ENCODE measurements around the gene WNT4. TPM values are rescaled to one million over a fixed set of nuclear protein-coding genes. Genes with fewer than 3 reads are reported as not detected.

WNT4 gene
- total RNA-seq, 1 donor from 2014 or later: 7.7 TPM

DNA sequence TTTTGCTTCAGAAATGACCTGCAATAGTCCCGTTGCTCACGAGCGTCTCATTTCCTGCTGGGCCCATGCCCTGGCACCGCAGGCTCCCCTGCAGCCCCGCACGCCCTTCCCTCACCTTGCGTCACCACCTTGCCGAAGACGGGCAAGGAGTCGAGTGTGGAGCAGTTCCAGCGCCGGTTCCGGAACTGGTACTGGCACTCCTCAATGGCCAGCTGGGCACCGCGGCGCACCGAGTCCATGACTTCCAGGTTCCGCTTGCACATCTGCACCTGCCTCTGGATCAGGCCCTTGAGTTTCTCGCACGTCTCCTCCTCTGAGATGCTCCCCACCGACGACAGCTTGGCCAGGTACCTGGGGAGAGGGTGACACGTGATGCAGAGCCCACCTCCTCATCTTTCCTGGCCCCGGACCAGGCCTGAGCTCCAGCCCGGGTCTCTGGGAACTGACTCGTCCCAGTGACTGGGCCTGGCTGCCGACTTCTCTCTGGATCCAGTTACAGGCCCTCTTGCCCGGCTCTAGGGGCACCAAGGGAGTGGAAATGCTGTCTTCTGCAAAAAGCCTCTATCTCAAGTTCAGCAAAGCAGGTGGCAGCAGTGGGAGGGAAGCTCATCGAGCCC is 13.3 kb downstream of the WNT4 start:
- no peak for DNase-seq

DNA sequence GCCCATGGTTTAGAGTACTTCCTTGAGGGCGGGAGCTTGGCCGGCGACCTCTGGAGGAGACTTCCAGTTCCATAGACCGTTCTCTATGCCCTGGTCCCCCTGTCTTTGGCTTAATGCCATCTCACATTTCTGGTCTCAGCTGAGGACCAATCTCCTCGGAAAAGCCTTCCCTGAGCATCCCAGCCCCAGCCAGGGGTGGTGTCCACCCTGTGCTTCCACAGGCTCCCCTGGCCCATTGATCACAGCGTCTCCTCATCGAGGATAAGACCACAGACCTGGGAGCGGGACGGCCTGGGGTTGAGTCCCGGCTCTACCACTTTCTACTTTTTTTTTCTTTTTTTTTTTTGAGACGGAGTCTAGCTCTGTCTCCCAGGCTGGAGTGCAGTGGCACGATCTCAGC is 14.5 kb downstream of the WNT4 start:
- no peak for DNase-seq

DNA sequence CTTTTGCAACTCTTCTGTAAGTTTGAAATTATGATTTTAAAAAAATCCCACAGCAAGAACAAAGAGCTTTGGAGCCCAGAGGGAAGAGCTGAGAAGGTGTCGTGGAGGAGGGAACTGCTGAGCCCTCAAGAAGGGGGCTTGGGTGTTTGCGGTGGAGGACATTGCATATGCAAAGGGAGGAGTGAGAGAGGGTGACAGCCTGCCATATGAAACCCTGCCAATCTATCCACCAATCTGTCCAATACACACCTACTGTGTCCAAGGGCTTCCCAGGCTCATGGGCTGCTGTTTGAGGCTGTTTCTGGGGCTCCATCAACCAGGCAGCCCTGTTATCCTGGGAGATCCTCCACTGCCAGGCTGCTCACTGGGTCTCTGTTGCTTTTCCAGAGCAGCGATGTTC is 15.2 kb downstream of the WNT4 start:
- no peak for DNase-seq

DNA sequence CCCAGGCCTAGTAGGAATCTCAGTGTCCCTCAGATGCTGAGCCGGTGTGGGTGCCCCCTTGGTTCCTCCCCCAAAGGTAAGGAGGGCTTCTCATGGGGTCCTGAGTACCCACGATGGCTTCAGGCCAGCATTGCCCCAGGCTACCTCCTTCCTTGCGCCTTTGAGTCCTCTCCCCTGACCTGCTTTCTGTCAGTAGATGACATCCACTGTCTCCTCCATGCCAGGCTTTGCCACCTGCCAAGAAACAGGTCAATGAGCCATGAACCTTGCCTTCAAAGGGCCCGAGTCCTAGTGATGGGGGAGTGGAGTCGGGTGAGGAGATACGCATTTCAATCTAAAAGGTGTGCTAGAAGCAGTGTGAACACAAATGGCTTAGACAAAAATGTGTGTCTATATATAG is 15.6 kb downstream of the WNT4 start:
- no peak for DNase-seq

DNA sequence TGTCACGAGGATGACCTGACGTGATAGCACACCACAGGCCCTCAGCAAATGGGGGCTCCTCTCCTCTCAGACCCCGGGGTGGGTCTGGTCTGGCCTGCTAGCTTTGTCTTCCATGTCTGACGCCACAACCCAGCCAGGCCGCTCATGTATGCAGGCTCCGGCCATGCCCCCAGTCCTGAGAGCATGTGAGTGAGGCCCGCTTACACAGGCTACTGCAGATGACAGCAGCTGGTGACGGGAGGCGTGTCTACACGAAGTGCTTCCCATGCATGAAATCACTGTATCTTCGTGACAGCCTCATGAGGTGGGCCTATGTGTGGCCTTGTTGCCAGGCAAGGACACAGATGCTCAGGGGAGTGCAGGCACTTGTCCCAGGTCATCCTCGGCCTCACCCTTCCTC is 16.4 kb downstream of the WNT4 start:
- DNase-seq: peak; percentile 72

DNA sequence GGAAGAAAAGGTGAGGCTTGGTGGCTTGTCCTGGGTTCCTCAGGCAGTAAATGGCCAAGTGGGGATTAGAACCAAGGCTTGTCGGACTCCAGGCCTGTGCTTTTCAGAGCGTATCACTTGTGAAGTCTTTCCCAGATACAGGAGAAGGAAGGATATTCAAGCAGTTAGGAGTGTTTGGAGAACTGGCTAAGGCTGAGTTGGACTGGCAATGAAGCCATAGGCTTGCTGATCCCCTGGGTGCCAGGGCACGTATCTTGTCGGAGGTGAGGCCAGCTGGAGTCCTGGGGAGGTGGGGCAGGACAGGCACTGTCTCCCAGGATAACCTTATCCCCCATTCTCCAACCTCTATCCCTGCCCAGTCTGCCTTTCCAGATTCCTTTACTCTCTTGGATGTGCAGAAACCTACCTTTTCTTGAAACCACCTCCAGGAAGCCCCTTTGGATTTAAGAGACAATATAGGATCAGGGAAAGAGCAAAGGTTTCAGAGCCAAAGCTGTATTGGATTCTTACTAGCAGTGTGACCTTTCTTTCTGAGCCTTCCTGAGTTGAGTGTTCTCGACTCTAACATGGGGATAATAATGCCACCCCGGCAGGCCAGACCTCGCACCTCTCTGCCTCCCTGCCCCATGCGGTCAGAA is 18.2 kb downstream of the WNT4 start:
- DNase-seq: no peak

DNA sequence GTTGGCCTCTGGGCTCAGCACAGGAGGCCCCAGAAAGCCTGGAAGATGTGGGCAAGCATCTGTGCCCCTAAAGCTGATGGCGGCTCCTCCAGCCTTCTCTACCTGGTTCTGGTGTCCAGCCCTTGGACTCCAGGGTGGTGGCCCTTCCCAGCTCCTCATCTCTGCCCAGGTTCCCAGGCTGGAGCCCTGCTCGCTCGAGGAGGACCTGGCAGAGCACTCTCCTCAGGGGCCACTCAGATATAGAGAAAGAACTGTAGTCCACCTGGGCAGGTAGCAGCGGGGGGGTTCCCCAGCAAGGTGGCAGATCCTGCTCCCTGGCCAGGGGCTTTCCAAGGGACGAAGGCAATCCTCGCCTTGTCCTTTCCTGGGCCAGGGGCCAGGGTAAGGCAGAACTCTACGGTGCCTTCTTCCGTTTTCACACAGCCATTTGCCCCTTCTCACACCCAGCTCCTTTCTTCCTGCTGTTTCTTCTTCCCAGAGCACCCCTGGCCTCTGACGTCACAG is 18.9 kb downstream of the WNT4 start:
- DNase-seq: no peak

DNA sequence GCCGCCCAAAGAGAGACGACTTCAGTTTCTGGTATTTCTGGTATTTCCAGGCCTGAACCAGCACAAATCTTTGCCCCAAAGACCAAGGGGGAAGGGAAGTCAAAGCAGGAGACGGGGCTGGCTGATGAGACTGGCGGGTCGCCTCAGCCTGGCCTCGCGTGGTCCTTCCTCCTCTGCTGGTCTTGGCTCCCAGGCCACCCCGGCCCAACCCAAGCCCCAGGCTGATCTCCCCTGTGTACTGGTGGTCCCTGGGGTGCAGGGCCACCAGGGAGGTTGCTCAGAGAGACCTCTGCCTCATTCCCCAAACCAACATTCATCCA is 19.9 kb downstream of the WNT4 start:
- DNase-seq: peak; percentile 46

DNA sequence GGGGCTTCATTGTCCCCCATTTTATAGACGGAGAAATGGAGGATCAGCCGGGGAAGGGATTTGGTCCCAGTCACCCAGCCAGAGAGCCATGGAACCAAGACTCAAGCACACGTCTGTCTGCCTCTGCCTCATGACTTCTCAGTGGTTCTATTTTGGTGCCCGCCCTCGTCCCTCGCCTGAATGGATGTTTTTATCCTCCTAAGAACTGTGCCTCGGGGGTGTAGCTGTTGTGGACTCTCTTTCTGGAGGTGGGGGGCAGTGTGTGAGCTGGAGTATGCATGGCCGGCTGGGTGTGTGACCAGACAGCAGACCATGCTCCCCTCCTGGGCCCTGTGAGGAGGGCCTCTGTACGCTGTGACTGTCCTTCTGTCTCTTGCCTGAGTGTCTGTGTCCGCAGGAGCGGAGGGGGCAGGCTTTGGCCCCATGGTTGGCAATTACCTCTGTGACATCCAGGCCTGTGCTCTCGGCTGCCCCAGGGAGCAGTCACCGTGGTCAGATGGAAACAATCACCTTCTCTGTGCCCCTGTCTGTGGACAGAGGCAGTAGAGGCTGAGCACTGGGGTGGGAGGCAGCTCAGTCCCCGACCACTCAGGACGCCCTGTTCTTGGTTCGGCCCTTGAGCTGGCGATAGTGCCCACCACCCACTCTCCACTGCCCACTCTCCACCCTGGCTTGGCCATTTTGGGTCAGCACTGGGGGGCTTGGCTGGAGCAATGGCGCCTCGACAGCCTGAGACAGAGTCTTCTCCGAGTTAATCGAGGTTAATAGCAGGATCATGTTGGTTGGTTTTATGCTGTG is 20.4 kb downstream of the WNT4 start:
- DNase-seq: peak; percentile 44

DNA sequence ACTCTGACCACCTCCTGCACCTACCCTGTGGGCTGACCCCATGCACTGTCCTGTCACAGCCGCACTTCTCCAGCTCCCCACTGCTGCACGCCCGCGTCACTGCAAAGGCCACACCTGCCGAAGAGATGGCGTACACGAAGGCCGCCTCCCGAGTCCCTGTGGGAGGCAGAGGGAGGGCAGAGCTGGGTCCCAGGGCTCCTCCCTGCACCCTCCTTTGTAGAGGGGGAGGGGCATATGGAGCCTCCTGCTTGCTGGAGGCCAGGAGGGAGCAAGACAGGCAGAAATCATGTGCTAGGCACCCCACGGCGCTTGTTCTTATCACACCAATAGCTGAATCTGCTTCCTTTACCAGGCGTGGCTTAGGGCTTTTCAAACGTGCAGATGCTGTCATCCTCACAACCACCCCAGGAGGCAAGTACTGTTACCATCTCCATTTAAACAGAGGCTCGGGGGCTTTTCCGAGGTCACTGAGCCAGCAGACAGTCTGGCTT is 21.4 kb downstream of the WNT4 start:
- DNase-seq: no peak

DNA sequence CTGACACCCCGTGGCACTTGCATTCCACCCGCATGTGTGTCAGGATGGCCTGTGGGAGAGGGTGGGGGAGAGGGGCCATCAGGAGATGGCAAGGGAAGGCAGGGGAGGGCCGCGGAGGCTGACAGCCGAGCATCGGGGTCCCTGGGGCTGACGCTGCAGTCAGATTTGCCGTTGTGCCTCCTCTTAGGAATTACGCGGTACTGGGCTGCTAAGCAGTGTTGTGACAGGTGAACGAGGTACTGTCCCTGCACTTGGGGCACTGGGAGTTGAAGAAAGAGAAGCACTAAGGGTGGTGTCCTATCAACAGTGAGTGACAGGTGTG is 22.5 kb downstream of the WNT4 start:
- DNase-seq: no peak

DNA sequence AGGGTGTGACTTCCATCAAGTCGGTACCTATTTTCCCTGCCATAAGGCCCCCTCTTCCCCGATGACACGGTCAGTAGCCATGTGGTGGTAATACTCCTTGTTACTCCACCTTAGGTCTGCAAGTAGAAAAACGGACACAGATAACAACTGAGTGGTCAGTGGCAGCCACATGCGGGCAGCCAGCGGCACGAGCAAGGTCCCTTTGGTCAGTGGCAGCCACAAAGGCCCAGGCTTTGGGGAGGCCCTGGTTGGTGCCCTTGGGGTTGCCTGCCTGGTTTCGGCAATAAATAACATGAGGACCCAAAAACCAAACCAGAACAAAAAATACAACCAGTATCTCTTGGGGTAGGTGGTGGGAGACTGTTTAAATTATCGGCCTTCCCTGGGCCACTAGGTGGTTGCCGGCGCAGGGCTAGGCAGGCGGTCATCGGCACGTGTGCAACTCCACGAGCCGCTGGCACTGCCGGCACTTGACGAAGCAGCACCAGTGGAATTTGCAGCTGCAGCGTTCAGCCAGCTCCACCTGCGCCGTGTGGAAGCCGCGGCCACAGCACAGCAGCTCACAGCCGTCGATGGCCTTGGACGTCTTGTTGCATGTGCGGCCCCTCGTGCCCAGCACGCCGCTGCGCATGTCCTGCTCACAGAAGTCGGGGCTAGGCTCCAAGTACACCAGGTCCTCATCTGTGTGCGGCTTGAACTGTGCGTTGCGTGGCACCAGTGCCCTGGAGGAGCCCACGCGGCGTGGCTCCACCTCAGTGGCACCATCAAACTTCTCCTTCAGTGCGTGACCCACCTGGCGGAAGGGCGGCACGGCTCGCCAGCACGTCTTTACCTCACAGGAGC is 23.1 kb downstream of the WNT4 start:
- no peak for DNase-seq

DNA sequence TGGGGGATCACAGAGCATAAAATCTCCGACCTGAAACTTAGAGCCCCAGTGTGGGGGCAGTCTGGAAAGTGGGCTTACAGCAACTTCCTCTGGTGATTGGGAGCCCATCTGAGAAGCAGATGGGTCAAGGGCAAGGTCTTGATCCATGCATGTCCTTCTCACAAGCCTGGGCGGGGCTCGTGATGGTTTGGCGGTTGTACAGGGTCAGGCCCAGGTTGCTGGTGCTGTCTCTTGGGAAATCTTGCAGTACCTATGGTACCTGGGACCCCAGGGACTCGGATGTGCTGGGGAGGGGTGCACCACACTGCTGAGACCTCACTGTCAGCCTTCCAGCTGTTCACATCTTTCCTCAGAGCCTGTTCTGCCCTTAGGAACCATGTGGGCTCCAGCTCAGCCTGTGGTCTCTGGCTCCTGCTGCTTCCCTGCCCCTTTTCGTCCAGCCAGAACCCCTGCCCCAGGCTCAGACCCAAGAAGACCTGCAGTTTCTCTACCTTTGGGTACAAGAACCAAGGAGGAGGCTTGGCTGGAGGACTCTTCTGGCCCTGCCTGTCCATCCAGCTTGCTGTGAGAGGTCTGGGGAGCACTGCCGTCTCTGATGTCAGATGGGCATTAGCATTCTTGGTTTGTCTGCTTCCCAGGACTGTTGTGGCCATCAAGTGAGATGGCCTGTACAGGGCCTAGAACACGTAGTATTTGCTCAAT is 24.5 kb downstream of the WNT4 start:
- no peak for DNase-seq

DNA sequence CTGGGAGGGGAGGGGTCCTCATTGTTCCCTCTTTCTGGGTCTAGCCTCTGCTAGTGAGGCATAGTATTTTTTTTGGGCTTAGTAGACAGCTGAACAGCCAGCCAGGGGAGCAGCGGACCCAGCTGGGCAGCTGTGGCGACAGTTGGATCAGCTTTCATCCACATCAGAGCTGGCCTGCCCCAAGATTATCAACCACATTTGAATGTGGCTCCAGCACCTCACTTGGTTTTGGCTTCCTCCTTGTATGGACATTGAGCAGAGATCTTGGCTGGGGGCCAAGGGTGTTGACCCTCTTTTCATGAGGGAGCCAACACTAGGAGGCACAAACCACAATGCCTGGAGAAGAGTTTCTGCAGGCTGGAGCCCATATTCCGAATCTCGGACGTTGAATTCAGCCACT is 25.0 kb downstream of the WNT4 start:
- DNase-seq: peak; percentile 69

DNA sequence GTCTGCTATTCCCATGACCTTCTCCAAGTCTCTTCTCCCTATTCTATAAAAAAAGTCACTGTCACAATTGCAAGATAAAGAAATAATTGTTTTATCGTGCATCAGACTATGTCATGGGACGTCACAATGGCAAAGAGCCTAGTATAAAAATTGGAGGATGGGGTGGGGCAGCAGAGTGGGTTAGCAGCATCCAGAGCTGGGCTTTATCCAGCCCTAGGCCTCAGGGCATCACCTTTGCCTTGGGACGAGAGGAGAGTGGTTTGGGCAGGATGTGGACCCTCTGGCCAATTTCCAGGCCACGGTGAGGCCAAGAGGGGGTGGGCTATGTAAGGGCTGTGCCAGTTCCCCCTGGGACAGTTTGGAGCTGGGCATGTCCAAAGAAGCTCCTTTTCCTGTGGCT is 25.7 kb downstream of the WNT4 start:
- no peak for DNase-seq

DNA sequence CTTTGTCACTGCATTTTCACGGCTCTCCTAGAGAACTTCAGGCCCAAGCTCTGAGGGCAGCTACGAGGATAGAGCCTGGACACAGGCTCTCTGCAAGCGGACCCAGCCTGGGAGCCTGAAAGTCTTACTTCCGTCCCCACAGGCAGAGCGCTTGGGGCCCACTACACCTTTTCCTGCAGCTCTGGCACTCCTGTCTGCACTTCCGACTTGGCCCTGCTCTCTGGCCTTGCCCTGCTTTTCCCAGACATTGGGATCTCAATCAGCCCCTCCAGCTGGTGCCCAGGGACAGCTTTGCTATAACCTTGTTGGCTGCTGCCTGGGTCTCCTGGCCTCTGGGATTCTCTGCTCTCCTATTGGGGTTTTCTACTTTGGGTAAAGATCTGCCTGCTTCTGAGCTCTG is 27.6 kb downstream of the WNT4 start:
- no peak for DNase-seq

DNA sequence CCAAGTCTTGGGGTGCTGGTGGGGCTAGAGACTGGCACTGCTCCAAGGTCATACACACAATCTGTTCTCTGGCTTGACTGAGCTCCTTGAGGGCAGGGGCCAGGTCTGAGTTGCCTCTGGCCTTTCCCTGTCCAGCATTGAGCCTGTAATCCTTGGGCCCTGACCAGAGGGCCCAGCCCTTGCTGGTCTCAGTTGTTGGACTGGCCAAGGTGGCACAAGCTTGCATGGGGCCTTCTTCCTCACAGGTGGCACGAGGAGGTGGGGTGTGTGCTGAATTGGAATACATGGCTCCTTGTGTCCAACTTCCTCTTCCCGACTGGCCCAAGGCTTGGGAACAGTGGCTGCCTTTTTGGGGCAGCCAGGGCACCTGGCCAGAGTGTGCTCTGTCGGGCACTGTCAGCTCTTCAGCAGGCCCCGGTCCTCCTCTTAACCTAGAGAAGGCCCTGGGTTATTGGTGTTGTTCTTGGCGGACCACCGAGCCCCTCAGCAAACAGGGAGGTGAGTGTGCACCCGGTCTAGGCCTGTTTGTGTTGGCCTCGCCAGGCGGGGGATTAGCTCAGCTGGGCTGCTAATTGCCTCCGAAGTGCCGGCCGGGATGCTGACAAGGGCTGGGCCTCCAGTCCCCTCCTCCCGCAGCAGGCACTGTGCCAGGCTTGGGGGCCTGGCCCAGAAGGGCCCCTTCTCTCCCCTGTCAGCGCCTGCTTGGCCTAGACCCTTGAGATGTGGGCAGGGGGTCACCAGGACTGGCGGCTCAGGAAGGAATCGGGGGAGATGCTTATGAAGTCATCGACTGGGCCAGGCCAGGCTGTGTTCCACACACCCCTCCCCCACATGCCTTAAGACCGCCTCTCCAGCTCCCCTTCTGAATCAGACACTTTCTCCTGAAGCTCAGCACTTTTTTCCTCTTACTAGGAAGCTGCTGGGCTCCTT is 28.5 kb downstream of the WNT4 start:
- DNase-seq: peak; percentile 79

DNA sequence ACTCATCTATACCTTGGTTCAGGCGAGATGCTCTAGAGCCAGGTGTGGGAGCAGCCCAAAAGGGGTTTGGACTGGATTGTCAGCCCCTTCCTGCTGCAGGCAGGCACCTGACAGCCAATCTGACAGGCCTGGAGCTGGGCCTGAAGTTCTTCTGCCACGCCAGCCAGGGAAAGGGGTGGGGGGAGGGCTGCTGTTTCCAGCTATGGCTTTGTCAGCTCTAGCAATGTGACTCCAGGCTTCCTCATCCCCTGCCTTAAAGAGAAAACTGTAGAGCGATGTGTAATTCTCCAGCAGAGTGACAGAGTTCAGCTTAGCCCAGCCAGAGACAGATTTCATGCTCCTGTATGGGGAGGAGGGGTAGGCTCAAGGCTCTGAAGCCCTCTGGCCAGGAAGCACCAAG is 30.3 kb downstream of the WNT4 start:
- no peak for DNase-seq

DNA sequence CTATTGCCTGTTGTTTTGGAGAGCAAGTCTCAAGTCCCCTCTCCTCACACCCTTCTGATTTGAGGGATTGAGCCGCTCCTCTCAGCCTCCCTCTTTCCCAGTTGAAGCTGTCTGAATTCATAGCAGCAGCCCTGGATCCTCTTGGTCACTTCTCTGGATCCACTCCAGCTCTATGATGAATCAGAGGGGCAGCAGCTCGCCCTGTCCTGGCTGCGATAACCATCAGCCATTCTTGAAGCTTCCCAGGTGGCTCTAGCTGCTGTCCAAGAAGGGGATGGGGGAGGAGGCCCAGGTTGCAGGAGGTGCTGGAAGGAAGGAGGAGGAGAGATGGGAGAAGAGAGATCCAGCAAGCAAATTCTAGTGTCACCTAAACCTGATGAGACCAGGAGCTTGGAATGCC is 31.3 kb downstream of the WNT4 start:
- DNase-seq: no peak

DNA sequence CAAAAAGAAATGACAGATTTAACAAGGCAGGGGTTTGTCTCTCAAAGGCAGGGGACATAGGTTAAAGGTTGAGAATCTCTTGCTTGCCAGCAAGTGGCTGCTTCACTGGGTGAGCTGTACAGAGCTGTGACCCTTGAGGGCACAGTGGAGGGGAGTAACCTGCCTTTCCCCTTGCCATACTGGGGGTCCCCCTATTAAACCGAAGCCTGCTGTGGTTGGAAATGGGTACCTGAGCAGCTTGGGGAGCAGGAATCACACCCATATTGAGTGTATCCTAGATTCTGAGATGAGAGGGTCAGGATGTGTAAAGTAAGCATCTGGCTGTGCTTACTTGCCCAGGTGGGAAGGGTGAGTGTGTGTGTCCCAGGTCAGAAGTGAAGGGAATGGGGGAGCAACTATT is 31.8 kb downstream of the WNT4 start:
- DNase-seq: no peak

DNA sequence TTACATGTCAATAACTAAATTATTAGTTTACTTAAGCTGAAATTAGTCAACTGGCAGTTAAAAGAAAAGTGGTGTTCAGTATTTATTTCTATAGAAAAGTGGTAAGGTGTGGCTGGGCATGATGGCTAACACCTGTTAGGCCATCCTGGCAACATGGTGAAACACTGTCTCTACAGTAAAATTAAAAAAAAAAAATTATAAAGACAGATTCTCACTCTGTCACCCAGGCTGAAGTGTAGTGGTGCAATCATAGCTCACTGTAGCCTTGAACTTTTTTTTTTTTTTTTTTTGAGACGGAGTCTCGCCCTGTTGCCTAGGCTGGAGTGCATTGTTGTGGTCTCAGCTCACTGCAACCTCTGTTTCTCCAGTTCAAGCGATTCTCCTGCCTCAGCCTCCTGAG is 32.9 kb downstream of the WNT4 start:
- no peak for DNase-seq

Measured in tongue (tissue), 2 donors.